Upper lobe of left lung (tissue), 6 donors: ENCODE data around the gene ZMYM3. TPM values are rescaled to one million over a fixed set of nuclear protein-coding genes. Genes with fewer than 3 reads are reported as not detected.

Experiments
- ATAC-seq, 2 donors: fragments of 200-7000 bp; cut with Tn5 transposase; one replicate each; pipeline ENCODE4 v1.9.1; 2022; ENCODE audit warnings: mild to moderate bottlenecking in 2 of 2, moderate library complexity in 2 of 2; ENCODE audit not compliant: low FRiP score in 2 of 2
- DNase-seq, 2 donors: peaks; one replicate each; pipeline ENCODE4 v3.0.0-alpha.2; 2019 to 2020
- H3K27ac ChIP-seq, 4 donors: fragments of 200-600 bp; sonication (generic); one replicate each; pipeline ENCODE4 v1.5.1; 2016 to 2019
- H3K27me3 ChIP-seq, 4 donors: fragments of 200-600 bp; sonication (generic); one replicate each; pipeline ENCODE4 v1.5.1; 2017 to 2019
- H3K36me3 ChIP-seq, 4 donors: fragments of 200-600 bp; sonication (generic); one replicate each; pipeline ENCODE4 v1.5.1; 2016 to 2019
- H3K4me1 ChIP-seq, 4 donors: fragments of 200-600 bp; sonication (generic); one replicate each; pipeline ENCODE4 v1.5.1; 2018 to 2019
- H3K4me3 ChIP-seq, 4 donors: fragments of 200-600 bp; sonication (generic); one replicate each; pipeline ENCODE4 v1.5.1; 2017 to 2019; ENCODE audit warnings: mild to moderate bottlenecking in 2 of 4, moderate library complexity in 1 of 4
- H3K9me3 ChIP-seq, 4 donors: fragments of 200-600 bp; sonication (generic); one replicate each; pipeline ENCODE4 v1.5.1; 2018 to 2019
- CTCF ChIP-seq, 6 experiments: fragments of 450-650 bp in 4 of 6; fragments of 200-600 bp in 2 of 6; sonication (generic) in 2 of 6; IDR thresholded peaks; one replicate each; pipeline ENCODE4 v1.5.1; 2016 to 2019; ENCODE audit warnings: antibody characterized with exemption in 6 of 6
- EP300 ChIP-seq, 4 donors: sonication (generic); formaldehyde crosslinking; IDR thresholded peaks; one replicate each; pipeline ENCODE4 v1.5.1; 2017; ENCODE audit warnings: antibody characterized with exemption in 4 of 4, control low read depth in 2 of 4
- POLR2A ChIP-seq, 4 donors: fragments of 450-650 bp; IDR thresholded peaks; one replicate each; pipeline ENCODE4 v1.5.1; 2016 to 2017; ENCODE audit warnings: antibody characterized with exemption in 4 of 4, mild to moderate bottlenecking in 2 of 4
- POLR2AphosphoS5 ChIP-seq, 2 donors: sonication (generic); formaldehyde crosslinking; IDR thresholded peaks; one replicate each; pipeline ENCODE4 v1.5.1; 2017; ENCODE audit warnings: antibody characterized with exemption in 2 of 2
- WGBS, 2 donors: methylation state at CpG; one replicate each; pipeline ENCODE4 v1.1.5; 2017 to 2018; 5-methylcytosine and 5-hydroxymethylcytosine counted together
- total RNA-seq, 6 donors: library from RNA; depleted of rRNA in 4 of 6; stranded (reverse); fragments of >200 nt in 4 of 6; gene quantifications; one replicate each; pipeline versions ENCODE4 v1.1.0 to v1.2.1, GENCODE V29; 2016 to 2021
- donor health status: DM: no; HTN: no; CAD: no; lungs with moderate emphysema.
- donor health status: DM: no; HTN: yes; CAD: no; lungs with severe emphysema.

The ZMYM3 gene
- total RNA-seq, 6 donors from 2014 or later = 12.8 to 32.5 (median 21.6) TPM

GRCh38 chrX:71239781-71240180 is 14.2 kb downstream of the ZMYM3 start:
- DNase-seq (no peak), ATAC-seq (no peak)
- Histone ChIP-seq H3K9me3 (no peaks in the 10 kb centered on the region), H3K4me1 (no peaks in the 10 kb centered on the region), H3K27ac (no peak overlapping the region), H3K4me3 (no peak overlapping the region), H3K27me3 (no peaks in the 10 kb centered on the region), H3K36me3 (peaks cover 0 to 45% (median 17%) of the 10 kb centered on the region in 4 donors)
- TF ChIP-seq POLR2A (IDR thresholded peaks at IDR 0.05) (no peak), CTCF (IDR thresholded peaks at IDR 0.05) (no peak), EP300 (IDR thresholded peaks at IDR 0.05) (no peak), POLR2AphosphoS5 (IDR thresholded peaks at IDR 0.05) (no peak)
- 62% methylated on average over 3 of the region's 3 CpGs; no CpG with 5 or more reads in 1 of the 2 donors for WGBS, 2 donors

- DNase-seq (no peak), ATAC-seq (no peak)
- Histone ChIP-seq H3K9me3 (no peaks in the 10 kb centered on the region), H3K27me3 (no peaks in the 10 kb centered on the region), H3K4me3 (no peak overlapping the region), H3K36me3 (peaks cover 0 to 15% (median 4%) of the 10 kb centered on the region in 4 donors), H3K27ac (no peak overlapping the region), H3K4me1 (no peaks in the 10 kb centered on the region)
- WGBS, 2 donors = 78% methylated on average over 1 of the region's 1 CpG; no CpG with 5 or more reads in 1 of the 2 donors
- TF ChIP-seq EP300 (IDR thresholded peaks at IDR 0.05) = no peak
These were observed 17.1 kb downstream of the ZMYM3 start for GRCh38 chrX:71236836-71237235.

GRCh38 chrX:71235482-71235881 is 18.5 kb downstream of the ZMYM3 start:
- Histone ChIP-seq H3K4me1 (no peaks in the 10 kb centered on the region), H3K36me3 (peaks cover 0 to 3% (median 0%) of the 10 kb centered on the region in 4 donors), H3K27ac (no peak overlapping the region), H3K27me3 (no peaks in the 10 kb centered on the region), H3K9me3 (no peaks in the 10 kb centered on the region), H3K4me3 (no peak overlapping the region)
- ATAC-seq = no peak
- WGBS, 2 donors = 76 to 80% methylated on average over 3 of the region's 3 CpGs
- TF ChIP-seq POLR2A (IDR thresholded peaks at IDR 0.05) = no peak
- no peak for TF ChIP-seq POLR2AphosphoS5 (IDR thresholded peaks at IDR 0.05)
- no peak for TF ChIP-seq CTCF (IDR thresholded peaks at IDR 0.05)
- TF ChIP-seq EP300 (IDR thresholded peaks at IDR 0.05) = no peak
- DNase-seq = no peak

GRCh38 chrX:71228063-71228642 is 25.8 kb downstream of the ZMYM3 start:
- no peak for TF ChIP-seq POLR2AphosphoS5 (IDR thresholded peaks at IDR 0.05)
- TF ChIP-seq EP300 (IDR thresholded peaks at IDR 0.05) = no peak
- TF ChIP-seq POLR2A (IDR thresholded peaks at IDR 0.05) = no peak
- TF ChIP-seq CTCF (IDR thresholded peaks at IDR 0.05) = no peak
- no peaks in the 10 kb centered on the region for H3K4me1 ChIP-seq
- no peak overlapping the region for H3K27ac ChIP-seq
- H3K9me3 ChIP-seq = no peaks in the 10 kb centered on the region
- H3K27me3 ChIP-seq = no peaks in the 10 kb centered on the region
- H3K4me3 ChIP-seq = no peak overlapping the region
- no peak for DNase-seq
- H3K36me3 ChIP-seq = no peaks in the 10 kb centered on the region
- no peak for ATAC-seq
- WGBS, 2 donors = 91 to 100% methylated on average over 1 of the region's 1 CpG

GRCh38 chrX:71227370-71228062 is 26.4 kb downstream of the ZMYM3 start:
- TF ChIP-seq EP300 (IDR thresholded peaks at IDR 0.05) = no peak
- TF ChIP-seq POLR2A (IDR thresholded peaks at IDR 0.05) = no peak
- TF ChIP-seq POLR2AphosphoS5 (IDR thresholded peaks at IDR 0.05) = no peak
- TF ChIP-seq CTCF (IDR thresholded peaks at IDR 0.05) = no peak

More at GRCh38 chrX:71227370-71228062, 26.4 kb downstream of the ZMYM3 start:
- H3K27me3 ChIP-seq = no peaks in the 10 kb centered on the region
- no peaks in the 10 kb centered on the region for H3K9me3 ChIP-seq
- H3K36me3 ChIP-seq = no peaks in the 10 kb centered on the region
- no peak overlapping the region for H3K27ac ChIP-seq
- ATAC-seq = no peak
- no peaks in the 10 kb centered on the region for H3K4me1 ChIP-seq
- 61 to 81% methylated on average over 5 of the region's 5 CpGs for WGBS, 2 donors
- H3K4me3 ChIP-seq = no peak overlapping the region
- DNase-seq = no peak
